ENCODE measurements around the gene PCNT. TPM values are rescaled to one million over a fixed set of nuclear protein-coding genes. Genes with fewer than 3 reads are reported as not detected.
A peak's percentile ranks its signal among the peaks of the same experiment; 100 is the strongest.

Gene PCNT
- total and polyA plus RNA-seq, 4 experiments from 2014 or later = 2.0 to 52.1 (median 36.1) TPM

- ChIA-PET POLR2A (ENCODE audit: partially characterized antibody) (no interaction called here), CTCF (ENCODE audit: partially characterized antibody) (no interaction called here)
- intact Hi-C loops (cut with micrococcal nuclease) = no loop called here
- Histone ChIP-seq H3K4me1 (ENCODE audit: insufficient read depth, low read length) (no peaks in the 10 kb centered on the region), H3K36me3 (ENCODE audit: insufficient read depth, low read length) (peaks cover 44% of the 10 kb centered on the region), H3K9me3 (ENCODE audit: control insufficient read depth in 1 of 2, low read length in 2 of 2) (no peaks in the 10 kb centered on the region), H3K4me3 (ENCODE audit: low read length in 2 of 2) (no peak overlapping the region), H3K27ac (ENCODE audit: low read depth, low read length) (no peak overlapping the region), H3K27me3 (ENCODE audit: insufficient read depth, low read length) (no peaks in the 10 kb centered on the region)
- H3K9me3 Mint-ChIP-seq = no peaks in the 10 kb centered on the region
- no peak overlapping the region for H3K27ac Mint-ChIP-seq
- no peaks in the 10 kb centered on the region for H3K4me1 Mint-ChIP-seq
- peaks cover 40 to 59% of the 10 kb centered on the region in 2 donors for H3K36me3 Mint-ChIP-seq
- H3K27me3 Mint-ChIP-seq = no peaks in the 10 kb centered on the region
- no peak for DNase-seq
- no peak overlapping the region for H3K4me3 Mint-ChIP-seq
Measured at GRCh38 chr21:46438241-46438640, 114.3 kb downstream of the PCNT start.

DNA sequence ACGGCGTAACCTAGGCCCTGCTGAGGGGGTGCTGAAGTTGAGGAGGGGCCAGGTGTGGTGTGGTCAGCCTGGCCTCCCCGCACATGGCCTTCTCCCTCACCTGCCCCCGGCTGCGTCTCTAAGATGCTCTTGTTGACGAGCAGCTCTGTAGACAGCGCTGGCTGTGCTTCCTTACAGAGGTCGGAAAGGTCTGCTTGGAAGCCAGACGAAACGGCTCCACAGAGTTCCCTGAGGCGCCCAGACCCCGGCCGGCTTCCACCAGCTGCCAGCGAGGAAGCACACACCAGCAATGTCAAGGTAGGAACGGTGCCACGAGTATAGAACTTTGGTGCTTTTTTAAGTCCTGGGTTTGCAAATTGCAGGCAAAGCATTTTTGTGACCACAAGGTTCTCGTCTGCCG lies 116.0 kb downstream of the PCNT start:
- Mint-ChIP-seq H3K4me1 (peaks cover 0 to 6% (median 0%) of the 10 kb centered on the region in 4 donors), H3K36me3 (peaks cover 39 to 58% of the 10 kb centered on the region in 2 donors), H3K27ac (no peak overlapping the region), H3K27me3 (no peaks in the 10 kb centered on the region), H3K4me3 (no peak overlapping the region), H3K9me3 (no peaks in the 10 kb centered on the region)
- CTCF ChIA-PET (ENCODE audit: partially characterized antibody) = no interaction called here
- Histone ChIP-seq H3K27me3 (ENCODE audit: insufficient read depth, low read length) (no peaks in the 10 kb centered on the region), H3K4me1 (ENCODE audit: insufficient read depth, low read length) (no peaks in the 10 kb centered on the region), H3K36me3 (ENCODE audit: insufficient read depth, low read length) (peaks cover 46% of the 10 kb centered on the region), H3K27ac (ENCODE audit: low read depth, low read length) (no peak overlapping the region), H3K4me3 (ENCODE audit: low read length in 2 of 2) (no peak overlapping the region), H3K9me3 (ENCODE audit: control insufficient read depth in 1 of 2, low read length in 2 of 2) (no peaks in the 10 kb centered on the region)
- DNase-seq = no peak
- intact Hi-C loops (cut with micrococcal nuclease) = no loop called here
- POLR2A ChIA-PET (ENCODE audit: partially characterized antibody) = no interaction called here

GRCh38 chr21:46441331-46441730 lies 117.4 kb downstream of the PCNT start:
- no peak overlapping the region for H3K27ac Mint-ChIP-seq
- POLR2A ChIA-PET (ENCODE audit: partially characterized antibody) = interaction anchor here (1.0 kb wide), 1 partner anchor 18 kb away, joined by 3 read pairs; no protein-coding TSS in a partner anchor
- H3K4me1 Mint-ChIP-seq = peaks cover 0 to 6% (median 0%) of the 10 kb centered on the region in 4 donors
- no peaks in the 10 kb centered on the region for H3K9me3 Mint-ChIP-seq
- intact Hi-C loops (cut with micrococcal nuclease) = no loop called here
- Histone ChIP-seq H3K36me3 (ENCODE audit: insufficient read depth, low read length) (peaks cover 41% of the 10 kb centered on the region), H3K27ac (ENCODE audit: low read depth, low read length) (no peak overlapping the region), H3K9me3 (ENCODE audit: control insufficient read depth in 1 of 2, low read length in 2 of 2) (no peaks in the 10 kb centered on the region), H3K27me3 (ENCODE audit: insufficient read depth, low read length) (no peaks in the 10 kb centered on the region), H3K4me3 (ENCODE audit: low read length in 2 of 2) (no peak overlapping the region), H3K4me1 (ENCODE audit: insufficient read depth, low read length) (no peaks in the 10 kb centered on the region)
- H3K27me3 Mint-ChIP-seq = no peaks in the 10 kb centered on the region
- no peak overlapping the region for H3K4me3 Mint-ChIP-seq
- peaks cover 38 to 61% of the 10 kb centered on the region in 2 donors for H3K36me3 Mint-ChIP-seq
- no peak for DNase-seq
- CTCF ChIA-PET (ENCODE audit: partially characterized antibody) = no interaction called here

- H3K9me3 Mint-ChIP-seq = no peaks in the 10 kb centered on the region
- POLR2A ChIA-PET (ENCODE audit: partially characterized antibody) = no interaction called here
- Histone ChIP-seq H3K4me3 (ENCODE audit: low read length in 2 of 2) (no peak overlapping the region), H3K27ac (ENCODE audit: low read depth, low read length) (no peak overlapping the region), H3K36me3 (ENCODE audit: insufficient read depth, low read length) (peaks cover 35% of the 10 kb centered on the region), H3K4me1 (ENCODE audit: insufficient read depth, low read length) (no peaks in the 10 kb centered on the region), H3K9me3 (ENCODE audit: control insufficient read depth in 1 of 2, low read length in 2 of 2) (no peaks in the 10 kb centered on the region), H3K27me3 (ENCODE audit: insufficient read depth, low read length) (no peaks in the 10 kb centered on the region)
- intact Hi-C loops (cut with micrococcal nuclease) = no loop called here
- no peak overlapping the region for H3K4me3 Mint-ChIP-seq
- no peak for DNase-seq
- H3K4me1 Mint-ChIP-seq = peaks cover 0 to 6% (median 0%) of the 10 kb centered on the region in 4 donors
- CTCF ChIA-PET (ENCODE audit: partially characterized antibody) = no interaction called here
- peaks cover 38 to 61% of the 10 kb centered on the region in 2 donors for H3K36me3 Mint-ChIP-seq
- no peaks in the 10 kb centered on the region for H3K27me3 Mint-ChIP-seq
- H3K27ac Mint-ChIP-seq = peak overlapping the region in 1 of 7 donors; percentile 48
Measured at GRCh38 chr21:46441961-46442498, 118.1 kb downstream of the PCNT start.

DNA sequence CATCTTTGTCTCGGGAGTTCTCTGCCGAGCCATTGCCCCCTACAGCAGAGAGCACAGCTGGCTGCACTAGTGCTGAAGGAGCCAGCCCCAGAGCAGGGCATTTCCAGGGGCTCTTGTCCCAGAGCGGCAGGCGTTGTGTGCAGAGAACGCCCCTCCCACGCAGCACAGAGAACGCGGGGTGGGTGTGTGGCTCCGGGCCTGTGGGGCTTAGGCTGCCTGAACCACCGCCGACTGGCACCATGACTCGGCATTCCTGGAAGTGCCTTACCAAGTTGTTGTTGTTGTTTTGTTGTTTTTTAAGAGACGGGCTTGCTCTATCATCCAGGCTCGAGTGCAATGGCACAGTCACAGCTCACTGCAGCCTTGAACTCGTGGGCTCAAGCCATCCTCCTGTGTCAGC lies 119.0 kb downstream of the PCNT start:
- H3K4me3 ChIP-seq (ENCODE audit: low read length in 2 of 2) = no peak overlapping the region
- ChIA-PET POLR2A (ENCODE audit: partially characterized antibody) (no interaction called here), CTCF (ENCODE audit: partially characterized antibody) (interaction anchor here (0.7 kb wide), 1 partner anchor 116 kb away, joined by 4 read pairs; no protein-coding TSS in a partner anchor)
- Mint-ChIP-seq H3K27me3 (no peaks in the 10 kb centered on the region), H3K27ac (no peak overlapping the region), H3K4me3 (no peak overlapping the region), H3K36me3 (peaks cover 36 to 58% of the 10 kb centered on the region in 2 donors), H3K4me1 (peaks cover 0 to 6% (median 3%) of the 10 kb centered on the region in 4 donors), H3K9me3 (peaks cover 0 to 4% (median 0%) of the 10 kb centered on the region in 8 donors)
- no peaks in the 10 kb centered on the region for H3K4me1 ChIP-seq (ENCODE audit: insufficient read depth, low read length)
- H3K36me3 ChIP-seq (ENCODE audit: insufficient read depth, low read length) = peaks cover 26% of the 10 kb centered on the region
- no peaks in the 10 kb centered on the region for H3K9me3 ChIP-seq (ENCODE audit: control insufficient read depth in 1 of 2, low read length in 2 of 2)
- intact Hi-C loops (cut with micrococcal nuclease) = no loop called here
- no peak for DNase-seq
- no peak overlapping the region for H3K27ac ChIP-seq (ENCODE audit: low read depth, low read length)
- no peaks in the 10 kb centered on the region for H3K27me3 ChIP-seq (ENCODE audit: insufficient read depth, low read length)

DNA sequence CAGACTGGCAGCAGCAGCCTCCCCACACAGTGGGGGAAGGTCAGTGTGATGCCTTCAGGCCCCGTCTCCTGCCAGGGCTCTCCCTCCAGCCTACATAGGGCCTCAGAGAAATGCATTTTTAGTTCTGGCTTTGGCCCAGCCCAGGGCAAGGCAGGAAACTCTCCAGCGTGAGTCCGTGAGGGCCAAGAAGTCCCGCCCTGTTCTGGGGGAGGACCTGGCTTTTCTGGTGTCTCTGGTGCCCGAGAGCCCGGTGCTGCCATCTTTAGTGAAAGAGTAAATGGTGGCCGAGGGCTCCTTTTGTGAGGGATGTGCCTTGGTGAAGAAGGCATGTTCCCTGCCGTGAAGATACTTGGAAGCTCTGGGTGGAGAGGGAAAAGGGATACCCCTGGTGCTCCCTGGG lies 120.0 kb downstream of the PCNT start:
- Histone ChIP-seq H3K4me3 (ENCODE audit: low read length in 2 of 2) (no peak overlapping the region), H3K27me3 (ENCODE audit: insufficient read depth, low read length) (no peaks in the 10 kb centered on the region), H3K36me3 (ENCODE audit: insufficient read depth, low read length) (peaks cover 21% of the 10 kb centered on the region), H3K4me1 (ENCODE audit: insufficient read depth, low read length) (no peaks in the 10 kb centered on the region), H3K27ac (ENCODE audit: low read depth, low read length) (no peak overlapping the region), H3K9me3 (ENCODE audit: control insufficient read depth in 1 of 2, low read length in 2 of 2) (no peaks in the 10 kb centered on the region)
- intact Hi-C loops (cut with micrococcal nuclease) = no loop called here
- no peaks in the 10 kb centered on the region for H3K27me3 Mint-ChIP-seq
- H3K4me1 Mint-ChIP-seq = peaks cover 0 to 11% (median 3%) of the 10 kb centered on the region in 4 donors
- no peak for DNase-seq
- no peak overlapping the region for H3K4me3 Mint-ChIP-seq
- peaks cover 0 to 12% (median 8%) of the 10 kb centered on the region in 8 donors for H3K9me3 Mint-ChIP-seq
- peaks cover 43 to 59% of the 10 kb centered on the region in 2 donors for H3K36me3 Mint-ChIP-seq
- H3K27ac Mint-ChIP-seq = peak overlapping the region in 4 of 7 donors; percentile 15 to 78 (median 63)
- CTCF ChIA-PET (ENCODE audit: partially characterized antibody) = no interaction called here
- POLR2A ChIA-PET (ENCODE audit: partially characterized antibody) = interaction anchor here (0.6 kb wide), 1 partner anchor 137 kb away, joined by 3 read pairs; no protein-coding TSS in a partner anchor

DNA sequence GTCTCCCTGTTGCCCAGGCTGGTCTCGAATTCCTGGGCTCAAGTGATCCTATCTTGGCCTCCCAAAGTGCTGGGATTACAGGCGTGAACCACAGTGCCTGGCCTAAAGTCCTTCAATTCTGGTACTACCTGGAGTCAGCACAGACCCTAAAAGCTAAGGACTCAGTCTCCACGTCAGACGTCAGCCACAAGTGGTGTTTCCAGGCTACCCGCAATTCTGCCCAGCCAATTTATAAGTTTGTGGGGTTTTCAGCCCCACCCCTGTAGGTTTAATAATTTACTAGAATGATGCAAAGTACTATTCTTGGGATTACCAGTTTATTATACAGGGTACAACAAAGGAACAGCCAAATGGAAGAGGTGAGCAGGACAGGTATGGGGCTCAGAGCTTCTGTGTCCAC lies 124.2 kb downstream of the PCNT start:
- no peaks in the 10 kb centered on the region for H3K27me3 ChIP-seq (ENCODE audit: insufficient read depth, low read length)
- peaks cover 3% of the 10 kb centered on the region for H3K36me3 ChIP-seq (ENCODE audit: insufficient read depth, low read length)
- H3K4me3 Mint-ChIP-seq = no peak overlapping the region
- H3K27me3 Mint-ChIP-seq = no peaks in the 10 kb centered on the region
- no peaks in the 10 kb centered on the region for H3K4me1 ChIP-seq (ENCODE audit: insufficient read depth, low read length)
- H3K27ac ChIP-seq (ENCODE audit: low read depth, low read length) = no peak overlapping the region
- ChIA-PET POLR2A (ENCODE audit: partially characterized antibody) (no interaction called here), CTCF (ENCODE audit: partially characterized antibody) (no interaction called here)
- intact Hi-C loops (cut with micrococcal nuclease) = no loop called here
- no peak for DNase-seq
- H3K4me3 ChIP-seq (ENCODE audit: low read length in 2 of 2) = no peak overlapping the region
- H3K9me3 ChIP-seq (ENCODE audit: control insufficient read depth in 1 of 2, low read length in 2 of 2) = no peaks in the 10 kb centered on the region
- no peak overlapping the region for H3K27ac Mint-ChIP-seq
- H3K4me1 Mint-ChIP-seq = peaks cover 0 to 25% (median 6%) of the 10 kb centered on the region in 4 donors
- peaks cover 0 to 20% (median 13%) of the 10 kb centered on the region in 8 donors for H3K9me3 Mint-ChIP-seq
- H3K36me3 Mint-ChIP-seq = peaks cover 20 to 29% of the 10 kb centered on the region in 2 donors
